SK-N-SH (cell line): Measurements from ENCODE around the gene SLC37A1. TPM values are rescaled to one million over a fixed set of nuclear protein-coding genes. Genes with fewer than 3 reads are reported as not detected.

Experiments used
- CTCF ChIA-PET: fragments of 300-600, 350-600 bp; formaldehyde crosslinking; extraction: SDS; loops from one replicate; lab custom pipeline; 2021; lab: Yijun Ruan, JAX
- POLR2A ChIA-PET: fragments of 350-600 bp; sonication (Branson Sonifier 250); formaldehyde crosslinking; extraction: SDS; loops from one replicate; lab custom pipeline; 2020; ENCODE audit warnings: antibody characterized with exemption, inconsistent platforms; lab: Yijun Ruan, JAX
- DNase-seq: peaks from one replicate; pipeline ENCODE4 v3.0.0; 2012
- H2AFZ ChIP-seq: fragments of 200-600 bp; sonication (generic); 2 replicates; pipeline ENCODE4 v1.8.1; 2016; ENCODE audit warnings: antibody characterized with exemption, mild to moderate bottlenecking, low read depth
- H3F3A ChIP-seq: fragments of 200-600 bp; sonication (generic); replicated peaks from 2 replicates; pipeline ENCODE3; 2016; ENCODE audit warnings: antibody characterized with exemption, mild to moderate bottlenecking; ENCODE audit not compliant: insufficient read depth
- H3K27ac ChIP-seq, 2 experiments: fragments of 200-500 bp in 1 of 2; fragments of 200-600 bp in 1 of 2; sonication (Bioruptor generic) in 1 of 2; sonication (generic), shearing (Covaris generic) in 1 of 2; 2 replicates each; pipeline versions ENCODE4 v1.5.1 to v1.6.1; 2014 to 2016; ENCODE audit warnings: low read depth in 2 of 2, inconsistent platforms in 1 of 2, low read length in 1 of 2, mild to moderate bottlenecking in 1 of 2, mixed read lengths in 1 of 2
- H3K27me3 ChIP-seq: fragments of 200-600 bp; sonication (generic), shearing (Covaris generic); 2 replicates; pipeline ENCODE4 v1.6.1; 2016; ENCODE audit warnings: mixed run types; ENCODE audit not compliant: insufficient read depth
- H3K36me3 ChIP-seq, 2 experiments: fragments of 200-500 bp in 1 of 2; fragments of 200-600 bp in 1 of 2; sonication (Bioruptor generic) in 1 of 2; sonication (generic) in 1 of 2; replicated peaks in 1 of 2; 2 replicates each; pipeline versions ENCODE3 to v1.5.1; 2014 to 2016; ENCODE audit warnings: low read length in 1 of 2, mild to moderate bottlenecking in 1 of 2; ENCODE audit not compliant: insufficient read depth in 2 of 2, control insufficient read depth in 1 of 2
- H3K4me1 ChIP-seq, 2 experiments: fragments of 200-500 bp in 1 of 2; fragments of 200-600 bp in 1 of 2; sonication (Bioruptor generic) in 1 of 2; sonication (generic), shearing (Covaris generic) in 1 of 2; 2 replicates each; pipeline versions ENCODE4 v1.5.1 to v1.6.1; 2014 to 2016; ENCODE audit warnings: low read depth in 1 of 2, low read length in 1 of 2, mixed run types in 1 of 2; ENCODE audit not compliant: insufficient read depth in 2 of 2, control insufficient read depth in 1 of 2
- H3K4me2 ChIP-seq: fragments of 200-600 bp; sonication (generic), shearing (Covaris generic); 2 replicates; pipeline ENCODE4 v1.6.1; 2017; ENCODE audit warnings: mixed run types
- H3K4me3 ChIP-seq, 2 experiments: fragments of 200-500 bp in 1 of 2; fragments of 200-600 bp in 1 of 2; sonication (Bioruptor generic) in 1 of 2; sonication (generic), shearing (Covaris generic) in 1 of 2; 2 replicates each; pipeline versions ENCODE4 v1.5.1 to v1.8.1; 2014 to 2016; ENCODE audit warnings: low read depth in 2 of 2, inconsistent platforms in 1 of 2, low read length in 1 of 2, mild to moderate bottlenecking in 1 of 2, mixed read lengths in 1 of 2, moderate library complexity in 1 of 2
- H3K79me2 ChIP-seq: fragments of 200-600 bp; sonication (generic); 2 replicates; pipeline ENCODE4 v1.8.1; 2017; ENCODE audit warnings: mild to moderate bottlenecking; ENCODE audit not compliant: insufficient read depth
- H3K9ac ChIP-seq: fragments of 200-600 bp; sonication (generic); 2 replicates; pipeline ENCODE4 v1.6.1; 2017; ENCODE audit warnings: mixed run types
- H3K9me2 ChIP-seq: fragments of 200-600 bp; sonication (generic); 2 replicates; pipeline ENCODE4 v1.6.1; 2017; ENCODE audit warnings: mixed run types
- H3K9me3 ChIP-seq: fragments of 200-600 bp; sonication (generic); 2 replicates; pipeline ENCODE4 v1.6.1; 2017; ENCODE audit warnings: mixed run types, mild to moderate bottlenecking, moderate library complexity
- H4K20me1 ChIP-seq: fragments of 200-600 bp; sonication (generic); 2 replicates; pipeline ENCODE4 v1.6.1; 2017; ENCODE audit warnings: mild to moderate bottlenecking, mixed run types; ENCODE audit not compliant: insufficient read depth
- CHD2 ChIP-seq: fragments of 150-350 bp; IDR thresholded peaks from 2 replicates; pipeline ENCODE4 v1.6.1; 2018; ENCODE audit warnings: low read length; ENCODE audit not compliant: partially characterized antibody
- ELF1 ChIP-seq: IDR thresholded peaks from 2 replicates; pipeline ENCODE4 v1.4.0; 2012
- FOSL2 ChIP-seq: IDR thresholded peaks from 2 replicates; pipeline ENCODE4 v1.4.0; 2012; ENCODE audit warnings: low read depth, mild to moderate bottlenecking, moderate library complexity, borderline replicate concordance
- FOXJ3 ChIP-seq: sonication (generic); formaldehyde crosslinking; IDR thresholded peaks from 2 replicates; pipeline ENCODE4 v1.5.1; 2020; ENCODE audit warnings: mild to moderate bottlenecking, missing genetic modification reagents
- GATA2 ChIP-seq: sonication (generic); formaldehyde crosslinking; IDR thresholded peaks from 2 replicates; pipeline ENCODE4 v1.5.0; 2020; ENCODE audit warnings: mild to moderate bottlenecking, missing genetic modification reagents
- JUND ChIP-seq: IDR thresholded peaks from 2 replicates; pipeline ENCODE4 v1.4.0; 2012
- MAX ChIP-seq: IDR thresholded peaks from 2 replicates; pipeline ENCODE4 v1.4.0; 2012; ENCODE audit warnings: low read depth
- NFIC ChIP-seq: IDR thresholded peaks from 2 replicates; pipeline ENCODE4 v1.4.0; 2012; ENCODE audit warnings: borderline replicate concordance
- NRF1 ChIP-seq: IDR thresholded peaks from 2 replicates; pipeline ENCODE4 v1.6.1; 2012; ENCODE audit warnings: low read depth, mild to moderate bottlenecking, low read length
- PBX3 ChIP-seq: IDR thresholded peaks from 2 replicates; pipeline ENCODE4; 2012
- POLR2AphosphoS5 ChIP-seq: IDR thresholded peaks from 2 replicates; pipeline ENCODE4 v1.6.1; 2012; ENCODE audit warnings: low read depth, low read length
- RAD21 ChIP-seq: IDR thresholded peaks from 2 replicates; pipeline ENCODE4 v1.6.1; 2012; ENCODE audit warnings: mild to moderate bottlenecking, low read length
- RCOR1 ChIP-seq: fragments of 150-350 bp; IDR thresholded peaks from 2 replicates; pipeline ENCODE4 v1.6.1; 2017; ENCODE audit warnings: antibody characterized with exemption, low read length
- REST ChIP-seq: IDR thresholded peaks from 2 replicates; pipeline ENCODE4 v1.6.1; 2012; ENCODE audit warnings: mild to moderate bottlenecking, low read depth, low read length, moderate library complexity
- TAF1 ChIP-seq: IDR thresholded peaks from 2 replicates; pipeline ENCODE4 v1.6.1; 2012; ENCODE audit warnings: low read depth, mild to moderate bottlenecking, low read length, moderate library complexity, borderline replicate concordance
- USF1 ChIP-seq: IDR thresholded peaks from 2 replicates; pipeline ENCODE4 v1.4.0; 2012; ENCODE audit warnings: low read depth, borderline replicate concordance
- USF2 ChIP-seq: fragments of 150-350 bp; IDR thresholded peaks from 2 replicates; pipeline ENCODE4 v1.6.1; 2017; ENCODE audit warnings: antibody characterized with exemption, low read length, low read depth, borderline replicate concordance
- ZBTB33 ChIP-seq: IDR thresholded peaks from 2 replicates; pipeline ENCODE4 v1.4.0; 2012; ENCODE audit warnings: low read depth, borderline replicate concordance
- WGBS: methylation state at CpG from one replicate; pipeline ENCODE4 v1.1.6; 2017; ENCODE audit warnings: low lambda C conversion rate; 5-methylcytosine and 5-hydroxymethylcytosine counted together
- polyA plus RNA-seq, 3 experiments: library from polyadenylated mRNA; depleted of rRNA; stranded (reverse); fragments of >200 nt; gene quantifications; 2 replicates each; pipeline ENCODE4 v1.2.3, GENCODE V29; 2012

SLC37A1 gene
- polyA plus RNA-seq, 1 of the 3 experiments (the other 2 are of a cell fraction), result 2.8 TPM

GRCh38 chr21:42570362-42570761 lies 56.7 kb downstream of the SLC37A1 start:
- H2AFZ ChIP-seq, result no peak overlapping the region
- no peaks in the 10 kb centered on the region for H3K27me3 ChIP-seq
- H3K4me3 ChIP-seq, result no peak overlapping the region
- CTCF ChIA-PET, result interaction anchor here (1.9 kb wide), 1 partner anchor 31 kb away, joined by 5 read pairs; no protein-coding TSS in a partner anchor
- no peaks in the 10 kb centered on the region for H3K9me3 ChIP-seq
- no peaks in the 10 kb centered on the region for H3K79me2 ChIP-seq
- TF ChIP-seq POLR2AphosphoS5 (no peak), FOXJ3 (CRISPR knock-in tag) (no peak), USF1 (no peak), JUND (no peak), MAX (no peak), NFIC (no peak), USF2 (no peak), CHD2 (no peak), ZBTB33 (no peak), GATA2 (CRISPR knock-in tag) (no peak)
- no peaks in the 10 kb centered on the region for H3K36me3 ChIP-seq
- no peaks in the 10 kb centered on the region for H3K9me2 ChIP-seq
- POLR2A ChIA-PET, result no interaction called here
- no peak overlapping the region for H3K4me2 ChIP-seq
- H3K4me1 ChIP-seq, result peaks cover 0 to 6% of the 10 kb centered on the region in 2 experiments; a peak in 1 of 4 replicates
- no peaks in the 10 kb centered on the region for H4K20me1 ChIP-seq
- 63% methylated on average over 9 of the region's 9 CpGs for WGBS
- H3K27ac ChIP-seq, result no peak overlapping the region
- H3K9ac ChIP-seq, result no peak overlapping the region
- no peaks in the 10 kb centered on the region for H3F3A ChIP-seq
- no peak for DNase-seq

- no peaks in the 10 kb centered on the region for H3K79me2 ChIP-seq
- WGBS, result 68% methylated on average over 18 of the region's 20 CpGs
- no peaks in the 10 kb centered on the region for H3K36me3 ChIP-seq
- ChIA-PET CTCF (interaction anchor here (1.9 kb wide), 1 partner anchor 32 kb away, joined by 5 read pairs; no protein-coding TSS in a partner anchor), POLR2A (no interaction called here)
- no peak overlapping the region for H3K27ac ChIP-seq
- peak; percentile 75 for DNase-seq
- H3K4me2 ChIP-seq, result no peak overlapping the region
- no peaks in the 10 kb centered on the region for H3K27me3 ChIP-seq
- no peak overlapping the region for H3K9ac ChIP-seq
- H4K20me1 ChIP-seq, result no peaks in the 10 kb centered on the region
- H3F3A ChIP-seq, result no peaks in the 10 kb centered on the region
- H3K4me1 ChIP-seq, result peaks cover 0 to 6% of the 10 kb centered on the region in 2 experiments; a peak in 1 of 4 replicates
- H3K4me3 ChIP-seq, result no peak overlapping the region
- H3K9me2 ChIP-seq, result no peaks in the 10 kb centered on the region
- H3K9me3 ChIP-seq, result no peaks in the 10 kb centered on the region
- no peak overlapping the region for H2AFZ ChIP-seq
- TF ChIP-seq NRF1 (no peak), JUND (no peak), ELF1 (no peak), FOXJ3 (CRISPR knock-in tag) (no peak), RAD21 (no peak), REST (no peak), USF2 (no peak), RCOR1 (no peak), FOSL2 (no peak), PBX3 (no peak), TAF1 (no peak), POLR2AphosphoS5 (no peak)
Observed at GRCh38 chr21:42570841-42571387, 57.3 kb downstream of the SLC37A1 start.
